HG03159 (cell line): ENCODE results near the gene PDLIM7.
"Not testable (repeated sequence)": the region's sequence is repeated elsewhere in the genome, so short reads cannot be mapped to it uniquely, and the experiment has no call there.

ENCODE experiments used
- ATAC-seq: cut with Tn5 transposase; IDR thresholded peaks from one replicate; pipeline ENCODE4 v1.9.1; 2021; ENCODE audit warnings: mild to moderate bottlenecking, moderate library complexity; ENCODE audit not compliant: unreplicated experiment

Gene PDLIM7

DNA sequence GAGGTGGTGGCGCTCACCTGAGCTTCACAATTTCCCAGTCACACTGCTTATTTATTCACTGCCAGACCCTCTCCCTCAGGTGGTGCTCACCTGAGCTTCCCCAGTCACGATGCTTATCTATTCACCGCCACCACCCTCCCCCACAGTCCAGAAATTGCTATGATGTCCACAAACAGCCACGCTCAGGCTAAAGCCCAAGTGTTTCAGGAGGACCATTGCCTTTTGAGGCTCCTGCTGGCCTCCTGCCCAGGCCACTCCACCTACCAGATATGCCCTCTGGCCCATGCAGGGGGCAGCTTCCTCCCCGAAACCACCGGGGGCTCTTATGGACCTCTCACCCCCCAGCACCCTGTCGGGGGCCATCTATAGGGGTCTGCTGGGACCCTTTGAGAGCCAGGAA is 4.6 kb downstream of the PDLIM7 start:
- ATAC-seq, result no peak

DNA sequence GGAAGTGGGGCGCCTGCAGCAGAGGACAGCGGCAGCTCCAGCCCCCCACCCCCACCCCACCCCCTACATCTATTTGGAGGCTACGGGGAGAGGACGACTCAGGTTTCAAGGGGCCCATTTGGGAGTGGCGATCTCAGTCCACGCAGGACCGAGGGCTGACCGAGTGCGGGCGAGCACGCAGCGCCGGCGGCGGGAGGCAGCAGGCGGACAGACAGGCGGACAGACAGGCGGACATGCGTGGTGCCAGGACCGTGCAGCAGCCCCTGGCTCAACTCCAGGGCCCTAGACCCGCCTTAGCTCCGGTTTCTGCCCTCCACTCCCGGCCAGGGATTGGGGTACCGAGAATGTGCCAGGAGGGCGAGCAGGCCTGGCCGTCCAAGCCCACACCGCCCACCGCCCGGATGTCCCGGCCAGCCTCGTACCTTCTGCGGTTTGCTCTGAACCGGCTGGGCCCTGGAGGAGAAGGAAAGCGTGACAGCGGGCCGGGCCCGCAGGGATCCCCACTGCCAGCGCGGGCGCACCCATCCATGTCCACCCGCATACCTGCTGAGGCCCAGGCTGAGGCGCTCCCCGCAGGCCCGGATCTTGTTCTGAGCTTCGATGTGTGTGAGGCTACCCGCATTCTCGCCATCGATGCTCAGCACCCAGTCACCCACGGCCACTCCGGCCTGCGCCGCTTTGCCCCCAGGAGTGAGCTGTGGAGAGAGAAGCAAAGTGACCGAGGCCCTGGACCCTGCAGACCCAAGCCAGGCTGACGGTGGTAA is 5.2 kb downstream of the PDLIM7 start:
- ATAC-seq, result no peak

DNA sequence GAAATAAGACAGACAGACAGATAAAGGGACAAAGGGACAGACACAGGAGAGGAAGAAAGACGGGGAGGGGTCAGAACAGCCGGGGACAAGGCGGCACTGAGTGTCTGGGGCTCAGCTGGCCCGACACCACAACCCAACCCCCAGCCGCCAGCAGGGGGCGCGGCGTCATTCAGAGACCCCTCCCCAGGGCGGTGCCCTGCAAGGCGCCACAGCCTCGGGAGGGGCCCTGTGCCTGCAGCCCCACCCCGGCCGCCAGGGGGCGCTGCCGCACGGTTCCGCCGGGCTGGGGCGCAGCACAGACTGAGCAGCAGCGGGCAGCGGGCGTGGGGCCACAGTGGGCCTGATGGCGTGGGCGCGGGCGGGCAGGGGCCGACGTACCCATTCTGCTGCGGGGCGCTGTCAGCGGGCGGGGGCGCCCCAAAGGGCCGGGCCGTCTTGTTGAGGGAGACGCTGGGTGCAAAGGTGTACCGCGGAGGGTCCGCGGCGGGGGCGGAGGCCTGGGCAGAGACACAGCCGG is 5.9 kb downstream of the PDLIM7 start:
- no peak for ATAC-seq

GRCh38 chr5:177490992-177491391 is 6.4 kb downstream of the PDLIM7 start:
- no peak for ATAC-seq

GRCh38 chr5:177490311-177490991 is 7.0 kb downstream of the PDLIM7 start:
- ATAC-seq, result no peak

- no peak for ATAC-seq
These were observed 8.2 kb downstream of the PDLIM7 start for GRCh38 chr5:177489119-177489716.

DNA sequence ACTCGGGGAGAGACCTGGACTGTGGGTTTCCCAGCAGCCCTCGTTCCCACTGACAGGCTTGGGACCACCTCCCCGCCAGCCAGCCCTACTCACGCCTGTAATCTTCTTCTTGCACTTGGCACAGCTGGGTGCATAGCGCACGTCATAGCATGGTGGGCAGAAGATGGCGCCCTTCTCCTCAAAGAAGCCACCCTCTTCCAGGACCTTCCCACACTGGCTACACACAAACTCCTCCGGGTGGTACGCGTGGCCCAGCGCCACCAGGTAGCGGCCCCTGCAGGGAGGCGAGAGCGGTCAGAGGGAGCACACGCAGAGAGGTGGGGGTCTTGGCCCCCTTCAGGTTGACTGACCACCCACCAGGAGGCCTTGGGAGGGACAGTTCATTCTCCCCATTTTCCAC is 9.4 kb downstream of the PDLIM7 start:
- no peak for ATAC-seq

DNA sequence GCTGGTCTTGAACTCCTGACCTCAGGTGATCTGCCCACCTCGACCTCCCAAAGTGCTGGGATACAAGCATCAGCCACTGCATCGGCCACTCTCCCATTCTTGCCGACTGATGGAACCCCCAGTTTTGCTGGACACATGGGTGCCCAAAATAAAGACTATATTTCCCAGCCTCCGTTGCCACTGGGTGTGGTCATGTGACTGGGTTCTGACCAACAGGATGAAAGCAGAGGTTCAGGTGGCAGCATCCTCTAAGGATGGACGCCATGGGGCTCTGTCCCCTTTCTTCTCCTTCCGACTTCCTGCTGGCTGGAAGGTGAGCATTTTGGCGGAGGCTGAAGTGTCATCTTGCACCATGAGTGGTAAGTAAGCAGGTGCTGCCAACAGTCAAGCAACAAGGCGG is 10.3 kb downstream of the PDLIM7 start:
- no peak for ATAC-seq

- ATAC-seq, result no peak
These were observed 11.1 kb downstream of the PDLIM7 start for GRCh38 chr5:177486256-177486655.

DNA sequence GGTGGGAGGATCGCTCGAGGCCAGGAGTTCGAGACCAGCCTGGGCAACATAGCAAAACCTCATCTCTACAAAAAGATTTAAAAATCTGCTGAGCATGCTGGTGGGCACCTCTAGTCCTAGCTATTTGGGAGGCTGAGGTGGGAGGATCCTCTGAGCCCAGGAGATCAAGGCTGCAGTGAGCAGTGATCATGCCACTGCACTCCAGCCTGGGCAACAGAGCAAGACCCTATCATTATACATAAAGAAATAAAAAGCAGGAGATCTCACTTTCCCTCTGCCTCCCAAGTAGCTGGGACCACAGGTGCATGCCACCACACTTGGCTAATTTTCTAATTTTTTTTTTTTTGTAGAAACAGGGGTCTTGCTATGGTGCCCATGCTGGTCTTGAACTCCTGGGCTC is 11.7 kb downstream of the PDLIM7 start:
- ATAC-seq, result not testable (repeated sequence)

GRCh38 chr5:177484902-177485549 is 12.4 kb downstream of the PDLIM7 start:
- no peak for ATAC-seq

DNA sequence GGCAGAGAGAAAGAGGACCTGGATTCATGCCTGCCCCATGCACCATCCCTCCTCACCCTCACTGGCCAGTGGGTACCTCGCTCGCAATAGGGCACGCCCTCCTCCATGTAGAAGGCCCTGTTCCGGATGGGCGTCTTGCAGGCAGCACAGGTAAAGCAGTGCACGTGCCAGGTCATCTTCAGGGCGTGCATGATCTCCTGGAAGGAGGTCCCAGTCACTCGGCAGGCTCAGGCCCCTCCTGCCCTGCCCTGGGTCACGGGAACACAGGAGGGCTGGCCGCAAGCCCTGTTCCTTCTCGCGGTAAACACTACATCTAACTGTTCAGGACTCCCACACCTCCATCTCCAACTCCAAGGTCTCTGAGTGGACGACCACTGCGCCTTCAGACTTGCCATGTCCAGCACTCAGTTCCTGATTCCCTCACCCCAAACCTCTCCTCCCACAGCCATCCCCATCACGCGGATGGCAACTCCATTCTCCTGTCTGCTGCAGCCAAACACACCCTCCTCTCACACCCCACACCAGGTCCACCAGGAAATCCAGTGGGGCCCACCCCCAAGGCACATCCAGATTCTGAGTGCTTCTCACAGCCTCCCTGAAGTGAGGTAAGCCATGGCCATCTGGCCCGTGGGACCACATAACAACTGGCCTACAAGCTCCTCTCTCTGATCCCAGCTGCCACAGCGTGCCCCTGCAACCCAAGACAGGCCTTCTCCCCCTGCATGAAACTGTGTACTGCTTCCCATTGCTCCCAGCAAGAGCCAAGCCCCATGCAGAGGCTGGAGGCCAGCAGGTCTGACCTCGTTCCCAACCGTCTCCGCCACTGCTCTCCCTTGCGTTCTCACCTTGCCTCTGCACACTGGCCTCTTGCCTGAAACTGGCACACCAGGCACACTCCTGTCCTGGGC is 13.2 kb downstream of the PDLIM7 start:
- ATAC-seq, result no peak

DNA sequence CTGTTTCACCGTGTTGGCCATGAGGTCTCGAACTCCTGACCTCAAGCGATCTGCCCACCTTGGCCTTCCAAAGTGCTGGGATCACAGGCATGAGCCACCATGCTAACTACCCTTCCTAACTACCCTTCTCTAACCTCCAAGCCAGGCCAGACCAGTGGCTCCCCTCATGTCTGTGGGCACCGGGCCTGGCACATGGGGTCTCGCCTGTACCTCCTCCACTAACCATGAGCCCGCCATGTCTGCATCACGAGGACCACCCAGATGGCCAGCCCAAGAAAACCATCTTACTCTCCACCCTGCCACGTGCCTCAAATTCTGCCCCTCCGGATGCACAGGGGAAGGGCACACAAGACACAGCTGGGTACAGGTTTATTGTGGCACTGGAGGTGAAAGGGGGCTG is 14.4 kb downstream of the PDLIM7 start:
- ATAC-seq, result no peak

GRCh38 chr5:177482359-177482795 is 15.0 kb downstream of the PDLIM7 start:
- no peak for ATAC-seq

- no peak for ATAC-seq
These were observed 17.6 kb downstream of the PDLIM7 start for GRCh38 chr5:177479774-177480173.

- ATAC-seq, result no peak
These were observed 18.4 kb downstream of the PDLIM7 start for GRCh38 chr5:177478711-177479646.

DNA sequence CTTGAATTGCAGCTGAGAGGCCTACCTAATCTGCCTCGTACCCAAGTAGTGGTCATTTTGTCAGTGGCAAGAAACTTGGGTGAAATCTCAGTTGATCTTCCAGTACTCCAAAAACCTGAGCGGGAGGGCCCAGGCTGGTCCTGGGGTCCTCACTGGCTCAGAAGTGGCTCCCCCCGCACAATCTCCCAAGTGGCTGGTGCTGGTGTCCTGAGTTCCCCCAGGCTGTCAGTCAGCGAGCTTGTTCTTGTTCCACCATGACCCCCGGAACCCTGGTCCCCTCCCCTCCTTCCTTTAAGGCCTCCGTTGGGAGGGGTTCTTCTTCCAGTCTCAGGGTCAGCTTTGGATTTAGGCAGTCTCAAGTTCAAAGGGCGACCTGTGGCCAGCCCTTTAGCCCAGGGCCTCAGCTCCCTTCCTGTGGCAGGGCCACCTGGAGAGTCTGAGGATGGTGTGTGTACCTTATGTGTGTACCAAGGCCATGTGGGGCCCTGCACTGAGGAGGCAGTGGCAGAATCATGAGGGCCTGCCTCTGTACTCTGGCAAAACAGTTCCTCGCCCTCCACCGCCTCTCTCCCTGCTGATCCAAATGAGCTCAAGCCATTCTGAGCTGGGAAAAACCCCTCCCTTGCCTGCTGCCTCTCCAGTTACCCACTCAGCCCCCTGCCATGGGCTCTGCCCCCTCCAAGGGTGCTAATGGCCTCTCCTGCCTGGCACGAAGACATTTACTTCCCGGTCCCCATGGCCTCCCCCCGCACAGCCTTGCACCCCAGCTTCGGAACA is 19.5 kb downstream of the PDLIM7 start:
- no peak for ATAC-seq

- no peak for ATAC-seq
These were observed 20.7 kb downstream of the PDLIM7 start for GRCh38 chr5:177476531-177477233.
